Transverse colon (tissue), 4 donors: ENCODE measurements around the gene C22orf15. TPM values are rescaled to one million over a fixed set of nuclear protein-coding genes. Genes with fewer than 3 reads are reported as not detected.
A peak's percentile ranks its signal among the peaks of the same experiment; 100 is the strongest.

Source experiments
- DNase-seq: peaks from one replicate; pipeline ENCODE4 v3.0.0-alpha.2; 2019
- H3K27ac ChIP-seq, 4 donors: fragments of 200-600 bp; sonication (generic); 2 replicates each; pipeline ENCODE4 v1.5.1; 2016 to 2018; ENCODE audit warnings: inconsistent platforms in 4 of 4
- H3K27me3 ChIP-seq: fragments of 200-600 bp; sonication (generic); 2 replicates; pipeline ENCODE4 v1.5.1; 2017; ENCODE audit warnings: inconsistent platforms
- H3K36me3 ChIP-seq, 4 donors: fragments of 200-600 bp; sonication (generic); 2 replicates each; pipeline ENCODE4 v1.5.1; 2017 to 2019; ENCODE audit warnings: inconsistent platforms in 4 of 4
- H3K4me1 ChIP-seq, 4 donors: fragments of 200-600 bp; sonication (generic); 2 replicates each; pipeline ENCODE4 v1.5.1; 2017 to 2020; ENCODE audit warnings: inconsistent platforms in 4 of 4
- H3K4me3 ChIP-seq, 4 donors: fragments of 200-600 bp; sonication (generic); 1 replicate in 1 of 4; 2 replicates in 3 of 4; pipeline versions ENCODE4 v1.5.1 to v1.6.1; 2017 to 2019; ENCODE audit warnings: inconsistent platforms in 4 of 4
- H3K9me3 ChIP-seq, 2 donors: fragments of 200-600 bp; sonication (generic); 2 replicates each; pipeline ENCODE4 v1.5.1; 2017 to 2019; ENCODE audit warnings: inconsistent platforms in 2 of 2
- CTCF ChIP-seq, 5 experiments: fragments of 200-600 bp in 3 of 5; fragments of 450-650 bp in 2 of 5; sonication (generic) in 3 of 5; IDR thresholded peaks; 1 replicate in 2 of 5; 2 replicates in 3 of 5; pipeline ENCODE4 v1.5.1; 2016 to 2017; ENCODE audit warnings: antibody characterized with exemption in 5 of 5, inconsistent platforms in 3 of 5, mild to moderate bottlenecking in 2 of 5, moderate library complexity in 1 of 5
- EP300 ChIP-seq: sonication (generic); formaldehyde crosslinking; IDR thresholded peaks from one replicate; pipeline ENCODE4 v1.6.1; 2017; ENCODE audit warnings: antibody characterized with exemption, low read depth
- POLR2A ChIP-seq: fragments of 450-650 bp; IDR thresholded peaks from one replicate; pipeline ENCODE4 v1.6.1; 2016; ENCODE audit warnings: antibody characterized with exemption, mild to moderate bottlenecking, moderate library complexity
- POLR2AphosphoS5 ChIP-seq, 3 donors: sonication (generic); formaldehyde crosslinking; IDR thresholded peaks; one replicate each; pipeline ENCODE4 v1.6.1; 2016; ENCODE audit warnings: antibody characterized with exemption in 3 of 3
- WGBS, 2 donors: methylation state at CpG; one replicate each; pipeline ENCODE4 v1.1.5; 2018; ENCODE audit warnings: low coverage in 1 of 2; 5-methylcytosine and 5-hydroxymethylcytosine counted together
- in situ Hi-C, 4 donors: fragments of 200-750 bp; cut with MboI; loops; one replicate each; pipeline versions ENCODE4 v1.15.0 to v1.15.1; 2017; ENCODE audit warnings: low sequenced_read_pairs in 3 of 4, low pct_ligation_motif_present in 1 of 4, low pct_unique_long_range_greater_than_20kb in 1 of 4
- intact Hi-C: fragments of 100-400 bp; cut with DNase I; formaldehyde crosslinking; loops from one replicate; pipeline ENCODE4 v1.15.1; 2023; ENCODE audit warnings: low total_unique reads
- total RNA-seq, 4 donors: library from RNA; depleted of rRNA; stranded (reverse); fragments of >200 nt; gene quantifications; one replicate each; pipeline ENCODE4 v1.1.0, GENCODE V29; 2016

C22orf15 gene
- total RNA-seq, 4 donors from 2014 or later: not detected

- no peak for DNase-seq
- 6% methylated on average over 14 of the region's 27 CpGs; no CpG with 5 or more reads in 1 of the 2 donors for WGBS, 2 donors
- peak overlapping the region; percentile 88 to 93 (median 89) for H3K27ac ChIP-seq
- H3K4me3 ChIP-seq: peak overlapping the region; percentile 67 to 80 (median 72)
- no peaks in the 10 kb centered on the region for H3K27me3 ChIP-seq
- no peaks in the 10 kb centered on the region for H3K36me3 ChIP-seq
- no peaks in the 10 kb centered on the region for H3K9me3 ChIP-seq
- intact Hi-C loops (no loop called here), in situ Hi-C loops (no loop called here)
- H3K4me1 ChIP-seq: peaks cover 16 to 63% (median 35%) of the 10 kb centered on the region in 4 donors
- no peak for TF ChIP-seq POLR2AphosphoS5 (IDR thresholded peaks at IDR 0.05)
- TF ChIP-seq POLR2A: no peak
- no peak for TF ChIP-seq CTCF (IDR thresholded peaks at IDR 0.05)
- TF ChIP-seq EP300: no peak
Measured at GRCh38 chr22:23767303-23767672, 4.5 kb downstream of the C22orf15 start.

- peak; percentile 86 to 95 (median 92) for TF ChIP-seq POLR2AphosphoS5 (IDR thresholded peaks at IDR 0.05)
- no peak for TF ChIP-seq EP300
- TF ChIP-seq CTCF (IDR thresholded peaks at IDR 0.05): peak; percentile 73 to 89 (median 86)
- TF ChIP-seq POLR2A: peak; percentile 94
- Histone ChIP-seq H3K4me3 (peak within 1 kb of the TSS; percentile 67 to 80 (median 72)), H3K27me3 (no peaks in the 10 kb centered on the region), H3K4me1 (peaks cover 17 to 61% (median 39%) of the 10 kb centered on the region in 4 donors), H3K27ac (peak within 1 kb of the TSS; percentile 88 to 93 (median 89)), H3K36me3 (no peaks in the 10 kb centered on the region), H3K9me3 (no peaks in the 10 kb centered on the region)
- in situ Hi-C loops (no loop called here), intact Hi-C loops (loop anchor here (2.0 kb wide), 1 partner anchor 81 kb away; no protein-coding TSS in a partner anchor)
- peak; percentile 90 for DNase-seq
- WGBS, 2 donors: 1% methylated on average over 42 of the region's 63 CpGs; no CpG with 5 or more reads in 1 of the 2 donors
Measured at GRCh38 chr22:23767673-23768548, 5.1 kb downstream of the C22orf15 start, which contains the start of gene CHCHD10. TSS of gene CHCHD10 (minus strand) at chr22:23767972. CDS start at chr22:23767874, 98 bp downstream.

- no peaks in the 10 kb centered on the region for H3K9me3 ChIP-seq
- no peak overlapping the region for H3K4me3 ChIP-seq
- H3K27ac ChIP-seq: peak overlapping the region in 1 of 4 donors; percentile 93
- no peak for DNase-seq
- H3K36me3 ChIP-seq: no peaks in the 10 kb centered on the region
- H3K4me1 ChIP-seq: peaks cover 13 to 62% (median 42%) of the 10 kb centered on the region in 4 donors
- WGBS, 2 donors: 70% methylated on average over 6 of the region's 6 CpGs; no CpG with 5 or more reads in 1 of the 2 donors
- in situ Hi-C loops: no loop called here
- TF ChIP-seq POLR2A (no peak), POLR2AphosphoS5 (IDR thresholded peaks at IDR 0.05) (no peak), EP300 (no peak)
- no peaks in the 10 kb centered on the region for H3K27me3 ChIP-seq
- intact Hi-C loops: loop anchor here (2.0 kb wide), 1 partner anchor 79 kb away; no protein-coding TSS in a partner anchor
Measured at GRCh38 chr22:23769321-23769965, 6.7 kb downstream of the C22orf15 start.

- H3K9me3 ChIP-seq: no peaks in the 10 kb centered on the region
- no peak for TF ChIP-seq EP300
- TF ChIP-seq POLR2A: no peak
- no peak for TF ChIP-seq CTCF (IDR thresholded peaks at IDR 0.05)
- no peak for TF ChIP-seq POLR2AphosphoS5 (IDR thresholded peaks at IDR 0.05)
- in situ Hi-C loops (loop anchor here in 1 of 4 donors (5.0 kb wide), 1 partner anchor 80 kb away; no protein-coding TSS in a partner anchor), intact Hi-C loops (no loop called here)
- H3K36me3 ChIP-seq: no peaks in the 10 kb centered on the region
- 14% methylated on average over 6 of the region's 6 CpGs; no CpG with 5 or more reads in 1 of the 2 donors for WGBS, 2 donors
- peak overlapping the region; percentile 53 to 70 (median 64) for H3K27ac ChIP-seq
- H3K4me1 ChIP-seq: peaks cover 13 to 47% (median 35%) of the 10 kb centered on the region in 4 donors
- no peaks in the 10 kb centered on the region for H3K27me3 ChIP-seq
- no peak for DNase-seq
- H3K4me3 ChIP-seq: peak overlapping the region in 3 of 4 donors; percentile 41 to 61 (median 53)
Measured at GRCh38 chr22:23772315-23772648, 9.5 kb downstream of the C22orf15 start.
